GM12874 (cell line): ENCODE results near the gene NXN.

Experiments used
- TF ChIP-seq, protein P1 (sequence below): IDR thresholded peaks from 2 replicates; pipeline ENCODE4 v1.5.1; 2011; ENCODE audit warnings: low read depth, mild to moderate bottlenecking, control low read depth, low read length, moderate library complexity; ENCODE audit not compliant: insufficient read depth

Gene NXN

GRCh38 chr17:787641-788221, 191.8 kb downstream of the NXN start:
- TF ChIP-seq, protein P1, sequence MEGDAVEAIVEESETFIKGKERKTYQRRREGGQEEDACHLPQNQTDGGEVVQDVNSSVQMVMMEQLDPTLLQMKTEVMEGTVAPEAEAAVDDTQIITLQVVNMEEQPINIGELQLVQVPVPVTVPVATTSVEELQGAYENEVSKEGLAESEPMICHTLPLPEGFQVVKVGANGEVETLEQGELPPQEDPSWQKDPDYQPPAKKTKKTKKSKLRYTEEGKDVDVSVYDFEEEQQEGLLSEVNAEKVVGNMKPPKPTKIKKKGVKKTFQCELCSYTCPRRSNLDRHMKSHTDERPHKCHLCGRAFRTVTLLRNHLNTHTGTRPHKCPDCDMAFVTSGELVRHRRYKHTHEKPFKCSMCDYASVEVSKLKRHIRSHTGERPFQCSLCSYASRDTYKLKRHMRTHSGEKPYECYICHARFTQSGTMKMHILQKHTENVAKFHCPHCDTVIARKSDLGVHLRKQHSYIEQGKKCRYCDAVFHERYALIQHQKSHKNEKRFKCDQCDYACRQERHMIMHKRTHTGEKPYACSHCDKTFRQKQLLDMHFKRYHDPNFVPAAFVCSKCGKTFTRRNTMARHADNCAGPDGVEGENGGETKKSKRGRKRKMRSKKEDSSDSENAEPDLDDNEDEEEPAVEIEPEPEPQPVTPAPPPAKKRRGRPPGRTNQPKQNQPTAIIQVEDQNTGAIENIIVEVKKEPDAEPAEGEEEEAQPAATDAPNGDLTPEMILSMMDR: no peak

GRCh38 chr17:784143-784542, 195.4 kb downstream of the NXN start:
- TF ChIP-seq, protein P1: no peak

DNA sequence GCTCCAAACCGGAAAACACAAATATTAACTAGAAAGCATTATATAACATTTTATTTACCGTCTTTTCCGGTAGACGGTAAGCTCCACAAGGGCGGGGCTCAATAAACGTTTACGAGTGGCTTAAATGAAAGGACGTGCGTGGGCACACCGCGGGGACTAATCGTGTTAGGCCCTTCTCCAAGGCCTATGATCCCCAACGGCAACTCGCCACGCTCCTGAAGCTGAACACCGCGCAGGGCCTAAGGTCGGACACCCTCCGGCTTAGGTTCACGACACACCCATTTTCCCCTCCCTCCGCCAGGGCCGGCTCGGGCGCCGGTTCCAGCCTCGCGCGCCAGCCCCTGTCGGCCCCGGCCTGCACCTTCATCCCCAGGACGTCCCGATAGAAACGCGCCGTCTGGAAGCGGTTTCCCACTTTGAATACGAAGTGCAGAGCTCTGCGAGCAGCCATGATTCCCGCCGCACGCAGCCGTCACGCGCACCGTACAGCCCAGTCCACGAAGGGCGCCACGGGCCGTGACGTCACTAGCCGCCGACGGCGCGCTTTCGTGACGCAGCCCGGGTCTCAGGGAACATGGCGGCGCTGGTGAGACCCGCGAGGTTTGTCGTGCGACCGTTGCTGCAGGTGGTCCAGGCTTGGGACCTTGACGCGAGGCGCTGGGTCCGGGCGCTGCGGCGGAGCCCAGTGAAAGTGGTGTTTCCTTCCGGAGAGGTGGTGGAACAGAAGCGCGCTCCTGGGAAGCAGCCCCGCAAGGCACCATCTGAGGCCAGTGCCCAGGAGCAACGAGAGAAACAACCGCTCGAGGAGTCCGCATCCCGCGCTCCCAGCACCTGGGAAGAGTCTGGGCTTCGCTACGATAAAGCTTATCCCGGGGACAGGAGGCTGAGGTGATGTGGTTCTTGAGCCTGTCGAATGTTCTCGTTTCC, 197.5 kb downstream of the NXN start, which contains the start of the genes GLOD4 and MRM3:
Gene GLOD4, minus strand, starts transcription at position 476 of the 927 bp plus-strand sequence. Its CDS starts 25 bp downstream, at position 451.
Gene MRM3, plus strand, starts transcription at position 549 of the 927 bp plus-strand sequence. Its CDS starts 26 bp downstream, at position 575.
- TF ChIP-seq, protein P1: no peak

- TF ChIP-seq, protein P1: no peak
Measured at GRCh38 chr17:778096-778495, 201.5 kb downstream of the NXN start.

GRCh38 chr17:774313-774584, 205.3 kb downstream of the NXN start:
- TF ChIP-seq, protein P1: no peak

- TF ChIP-seq, protein P1: no peak
Measured at GRCh38 chr17:773467-774312, 205.9 kb downstream of the NXN start.

DNA sequence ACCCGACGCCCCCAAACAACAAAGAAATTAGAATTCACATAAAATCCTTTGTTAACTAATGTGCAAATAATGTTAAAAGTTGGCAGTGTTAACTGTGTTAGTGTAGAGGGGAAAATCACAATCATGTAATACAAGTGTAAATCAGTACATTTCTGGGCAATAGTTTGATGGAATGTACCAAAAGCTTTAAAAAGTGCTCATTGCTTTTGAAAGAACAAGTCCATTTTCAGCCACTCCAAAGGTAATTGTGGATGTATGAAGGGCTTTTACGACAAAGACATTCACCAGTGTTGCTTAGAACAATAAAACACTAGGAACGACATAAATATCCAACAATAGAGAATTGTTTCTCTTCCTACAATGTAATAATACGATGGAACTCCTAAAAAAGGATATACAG, 206.6 kb downstream of the NXN start:
- TF ChIP-seq, protein P1: no peak
